ENCODE results near the gene HES2. TPM values are rescaled to one million over a fixed set of nuclear protein-coding genes. Genes with fewer than 3 reads are reported as not detected.
A peak's percentile ranks its signal among the peaks of the same experiment; 100 is the strongest.

HES2 gene
- total and polyA plus RNA-seq, 4 donors = 0.10 TPM; not detected in 3

DNA sequence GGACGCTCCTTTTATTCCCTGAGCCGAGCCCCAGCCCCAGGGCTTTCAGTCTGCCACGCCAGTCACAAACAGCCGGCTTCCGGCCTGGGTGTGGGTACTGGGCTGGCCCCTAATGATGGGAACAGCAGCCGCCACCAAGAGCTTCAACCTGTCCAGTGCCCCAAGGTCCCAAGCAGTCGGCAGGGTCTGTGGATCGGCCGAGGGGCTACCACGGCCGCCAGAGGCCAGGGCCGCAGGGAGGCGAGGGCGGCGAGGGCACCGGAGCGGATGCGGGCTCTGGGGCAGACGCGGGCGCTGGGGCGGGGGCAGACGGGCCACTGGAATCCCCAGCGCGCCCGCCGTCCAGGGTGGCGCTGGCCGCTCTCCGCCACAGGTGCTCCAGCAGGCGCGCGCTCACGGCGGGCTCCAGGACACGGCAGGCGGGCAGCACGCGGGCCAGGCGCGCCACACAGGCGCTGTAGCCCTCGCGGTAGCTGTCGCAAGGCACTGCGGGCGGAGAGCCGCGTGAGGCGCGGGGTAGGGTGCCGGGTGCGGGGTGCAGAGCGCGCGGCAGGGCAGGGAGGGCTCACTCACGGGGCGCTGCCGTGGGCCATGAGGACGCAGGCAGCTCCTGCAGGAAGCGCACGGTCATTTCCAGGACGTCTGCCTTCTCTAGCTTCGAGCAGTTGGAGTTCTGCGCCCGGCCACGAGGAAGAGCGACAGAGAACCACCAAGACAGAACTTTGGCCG is 887 bp downstream of the HES2 start:
- H3K4me1 ChIP-seq (ENCODE audit: control insufficient read depth in 4 of 4, insufficient read depth in 4 of 4, low read length in 3 of 4) = peaks cover 21 to 33% (median 25%) of the 10 kb centered on the region in 4 donors
- 9% methylated on average over 69 of the region's 69 CpGs for WGBS

DNA sequence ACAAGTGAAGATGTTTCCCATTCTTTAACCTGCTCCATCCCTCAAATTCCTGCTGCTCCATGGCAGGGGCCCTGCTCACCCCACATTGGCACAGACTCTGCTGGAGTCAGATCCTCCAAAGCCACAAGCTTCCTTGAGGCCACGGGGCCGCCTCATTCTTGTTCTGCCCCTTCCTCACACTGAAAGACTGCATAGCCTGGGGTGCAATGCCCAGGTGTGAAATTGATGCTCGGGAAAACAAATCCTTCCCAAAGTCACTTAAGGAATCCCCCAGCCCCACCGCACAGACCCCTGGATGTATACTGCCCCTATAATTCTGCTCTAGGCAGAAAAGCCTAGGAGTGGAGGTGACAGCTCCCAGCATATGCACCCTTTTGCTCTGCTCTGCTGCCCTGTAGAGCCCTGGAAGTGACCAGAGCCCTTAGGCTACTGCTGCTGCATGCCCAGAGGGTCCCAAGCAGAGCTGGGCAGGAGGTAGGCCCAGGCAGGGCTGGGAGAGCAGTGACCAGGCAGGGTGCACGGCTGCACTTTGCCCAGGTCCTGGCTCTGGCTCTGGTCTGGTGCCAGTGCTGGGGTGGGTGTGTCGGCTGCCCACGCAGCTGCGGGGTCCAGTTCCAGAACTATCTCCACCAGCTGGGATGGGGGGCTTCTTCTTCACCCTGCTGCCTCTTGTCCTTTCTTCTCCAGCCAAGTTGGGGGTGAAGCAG is 1.6 kb downstream of the HES2 start:
- Histone ChIP-seq H3K4me1 (ENCODE audit: control insufficient read depth in 4 of 4, insufficient read depth in 4 of 4, low read length in 3 of 4) (peaks cover 21 to 28% (median 25%) of the 10 kb centered on the region in 4 donors), H3K36me3 (ENCODE audit: control insufficient read depth in 4 of 4, insufficient read depth in 3 of 4, low read depth in 1 of 4, low read length in 3 of 4) (no peaks in the 10 kb centered on the region), H3K27ac (ENCODE audit: low read depth in 1 of 2, low read length in 2 of 2) (no peak overlapping the region), H3K27me3 (ENCODE audit: control insufficient read depth in 4 of 4, insufficient read depth in 4 of 4, low read length in 3 of 4) (peaks cover 0 to 2% (median under 1%) of the 10 kb centered on the region in 4 donors), H3K4me3 (ENCODE audit: low read depth in 1 of 3, low read length in 3 of 3) (peak overlapping the region in 1 of 3 donors; percentile 18), H3K9me3 (ENCODE audit: control insufficient read depth in 4 of 4, low read length in 3 of 4) (no peaks in the 10 kb centered on the region), H3K9ac (ENCODE audit: low read depth in 1 of 2, low read length in 2 of 2) (no peak overlapping the region)
- DNase-seq (ENCODE audit: low spot score) = no peak
- TF ChIP-seq HNF4A (conservative IDR thresholded peaks at IDR 0.05) (peak; percentile 80 to 83), SP1 (IDR thresholded peaks at IDR 0.05) (peak; percentile 42), HNF4G (IDR thresholded peaks at IDR 0.05) (no peak), TAF1 (conservative IDR thresholded peaks at IDR 0.05) (no peak), EGR1 (IDR thresholded peaks at IDR 0.05; ENCODE audit: low read depth in 2 of 2) (peak in 1 of 2 donors; percentile 47)
- 50% methylated on average over 8 of the region's 8 CpGs for whole genome bisulfite sequencing

More for the DNA sequence above, 887 bp downstream of the HES2 start:
- no peak for DNase-seq (ENCODE audit: low spot score)
- H3K36me3 ChIP-seq (ENCODE audit: control insufficient read depth in 4 of 4, insufficient read depth in 3 of 4, low read depth in 1 of 4, low read length in 3 of 4) = no peaks in the 10 kb centered on the region
- H3K4me3 ChIP-seq (ENCODE audit: low read depth in 1 of 3, low read length in 3 of 3) = peak overlapping the region in 1 of 3 donors; percentile 18
- no peak overlapping the region for H3K9ac ChIP-seq (ENCODE audit: low read depth in 1 of 2, low read length in 2 of 2)
- H3K27ac ChIP-seq (ENCODE audit: low read depth in 1 of 2, low read length in 2 of 2) = no peak overlapping the region
- TF ChIP-seq FOXA2 (IDR thresholded peaks at IDR 0.05) (no peak), TAF1 (conservative IDR thresholded peaks at IDR 0.05) (no peak), RAD21 (IDR thresholded peaks at IDR 0.05) (no peak), JUND (IDR thresholded peaks at IDR 0.05) (no peak), SP1 (IDR thresholded peaks at IDR 0.05) (no peak)
- TF ChIP-seq, protein P1, sequence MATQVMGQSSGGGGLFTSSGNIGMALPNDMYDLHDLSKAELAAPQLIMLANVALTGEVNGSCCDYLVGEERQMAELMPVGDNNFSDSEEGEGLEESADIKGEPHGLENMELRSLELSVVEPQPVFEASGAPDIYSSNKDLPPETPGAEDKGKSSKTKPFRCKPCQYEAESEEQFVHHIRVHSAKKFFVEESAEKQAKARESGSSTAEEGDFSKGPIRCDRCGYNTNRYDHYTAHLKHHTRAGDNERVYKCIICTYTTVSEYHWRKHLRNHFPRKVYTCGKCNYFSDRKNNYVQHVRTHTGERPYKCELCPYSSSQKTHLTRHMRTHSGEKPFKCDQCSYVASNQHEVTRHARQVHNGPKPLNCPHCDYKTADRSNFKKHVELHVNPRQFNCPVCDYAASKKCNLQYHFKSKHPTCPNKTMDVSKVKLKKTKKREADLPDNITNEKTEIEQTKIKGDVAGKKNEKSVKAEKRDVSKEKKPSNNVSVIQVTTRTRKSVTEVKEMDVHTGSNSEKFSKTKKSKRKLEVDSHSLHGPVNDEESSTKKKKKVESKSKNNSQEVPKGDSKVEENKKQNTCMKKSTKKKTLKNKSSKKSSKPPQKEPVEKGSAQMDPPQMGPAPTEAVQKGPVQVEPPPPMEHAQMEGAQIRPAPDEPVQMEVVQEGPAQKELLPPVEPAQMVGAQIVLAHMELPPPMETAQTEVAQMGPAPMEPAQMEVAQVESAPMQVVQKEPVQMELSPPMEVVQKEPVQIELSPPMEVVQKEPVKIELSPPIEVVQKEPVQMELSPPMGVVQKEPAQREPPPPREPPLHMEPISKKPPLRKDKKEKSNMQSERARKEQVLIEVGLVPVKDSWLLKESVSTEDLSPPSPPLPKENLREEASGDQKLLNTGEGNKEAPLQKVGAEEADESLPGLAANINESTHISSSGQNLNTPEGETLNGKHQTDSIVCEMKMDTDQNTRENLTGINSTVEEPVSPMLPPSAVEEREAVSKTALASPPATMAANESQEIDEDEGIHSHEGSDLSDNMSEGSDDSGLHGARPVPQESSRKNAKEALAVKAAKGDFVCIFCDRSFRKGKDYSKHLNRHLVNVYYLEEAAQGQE (IDR thresholded peaks at IDR 0.05) = no peak
- TF ChIP-seq, protein P2, sequence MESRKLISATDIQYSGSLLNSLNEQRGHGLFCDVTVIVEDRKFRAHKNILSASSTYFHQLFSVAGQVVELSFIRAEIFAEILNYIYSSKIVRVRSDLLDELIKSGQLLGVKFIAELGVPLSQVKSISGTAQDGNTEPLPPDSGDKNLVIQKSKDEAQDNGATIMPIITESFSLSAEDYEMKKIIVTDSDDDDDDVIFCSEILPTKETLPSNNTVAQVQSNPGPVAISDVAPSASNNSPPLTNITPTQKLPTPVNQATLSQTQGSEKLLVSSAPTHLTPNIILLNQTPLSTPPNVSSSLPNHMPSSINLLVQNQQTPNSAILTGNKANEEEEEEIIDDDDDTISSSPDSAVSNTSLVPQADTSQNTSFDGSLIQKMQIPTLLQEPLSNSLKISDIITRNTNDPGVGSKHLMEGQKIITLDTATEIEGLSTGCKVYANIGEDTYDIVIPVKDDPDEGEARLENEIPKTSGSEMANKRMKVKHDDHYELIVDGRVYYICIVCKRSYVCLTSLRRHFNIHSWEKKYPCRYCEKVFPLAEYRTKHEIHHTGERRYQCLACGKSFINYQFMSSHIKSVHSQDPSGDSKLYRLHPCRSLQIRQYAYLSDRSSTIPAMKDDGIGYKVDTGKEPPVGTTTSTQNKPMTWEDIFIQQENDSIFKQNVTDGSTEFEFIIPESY (IDR thresholded peaks at IDR 0.05) = no peak
- TF ChIP-seq, protein P3, sequence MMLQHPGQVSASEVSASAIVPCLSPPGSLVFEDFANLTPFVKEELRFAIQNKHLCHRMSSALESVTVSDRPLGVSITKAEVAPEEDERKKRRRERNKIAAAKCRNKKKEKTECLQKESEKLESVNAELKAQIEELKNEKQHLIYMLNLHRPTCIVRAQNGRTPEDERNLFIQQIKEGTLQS (IDR thresholded peaks at IDR 0.05) = no peak
- H3K27me3 ChIP-seq (ENCODE audit: control insufficient read depth in 4 of 4, insufficient read depth in 4 of 4, low read length in 3 of 4) = peaks cover 0 to 2% (median under 1%) of the 10 kb centered on the region in 4 donors
- H3K9me3 ChIP-seq (ENCODE audit: control insufficient read depth in 4 of 4, low read length in 3 of 4) = no peaks in the 10 kb centered on the region

All from liver (tissue), 9 donors.